ENCODE measurements around the gene GRM1.

The GRM1 gene

DNA sequence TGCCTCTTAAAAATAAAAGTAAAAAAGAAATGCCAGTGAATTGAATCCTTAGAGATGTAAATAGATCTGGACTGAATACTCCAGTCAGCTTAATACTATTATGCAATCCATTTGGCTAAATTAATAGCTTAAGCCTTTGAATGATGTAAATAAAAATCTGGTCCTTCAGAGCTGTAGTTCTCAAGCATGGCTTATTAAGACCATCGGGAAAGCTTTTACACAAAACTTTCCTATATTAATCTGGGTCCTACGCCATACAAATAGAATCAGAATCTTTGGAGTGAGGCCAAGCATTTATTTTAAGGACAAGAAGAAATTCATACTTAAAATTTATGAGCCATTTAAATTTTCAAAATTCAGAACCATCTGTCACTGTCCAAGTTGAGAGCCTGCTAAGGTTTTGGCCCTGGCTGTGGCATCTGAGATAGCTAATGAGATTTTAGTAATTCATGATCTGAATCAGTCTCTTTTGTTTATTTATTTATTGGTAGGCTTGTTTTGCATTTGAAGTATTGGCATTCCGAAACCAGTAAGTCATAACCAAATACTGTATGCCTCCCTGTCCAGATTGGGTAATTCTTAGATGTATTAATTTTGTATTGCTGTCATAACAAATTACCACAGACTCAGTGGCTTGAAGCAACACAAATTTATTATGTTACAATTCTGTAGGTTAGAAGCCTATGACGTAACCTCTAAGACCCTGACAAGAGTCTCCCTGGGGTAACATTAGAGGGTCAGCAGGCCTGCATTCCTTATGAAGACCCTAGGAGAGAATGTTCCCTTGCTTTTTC is 286.7 kb downstream of the GRM1 start:
- no peak for DNase-seq (ENCODE audit: low read depth in 2 of 2)

DNA sequence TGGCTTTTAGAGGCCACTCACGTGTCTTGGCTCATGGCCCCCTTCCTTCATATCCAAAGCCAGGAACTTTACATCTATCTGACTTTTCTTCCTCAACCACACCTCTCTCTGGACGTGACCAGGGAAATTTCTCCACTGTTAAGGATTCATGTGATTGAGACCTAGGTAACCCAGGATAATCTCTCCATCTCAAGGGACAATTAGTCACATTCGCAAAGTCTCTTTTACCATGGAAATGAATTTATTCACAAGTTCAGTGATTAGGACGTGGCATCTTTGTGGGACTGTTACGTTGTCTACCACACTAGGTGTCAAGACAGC is 287.3 kb downstream of the GRM1 start:
- DNase-seq (ENCODE audit: low read depth in 2 of 2) = no peak

DNA sequence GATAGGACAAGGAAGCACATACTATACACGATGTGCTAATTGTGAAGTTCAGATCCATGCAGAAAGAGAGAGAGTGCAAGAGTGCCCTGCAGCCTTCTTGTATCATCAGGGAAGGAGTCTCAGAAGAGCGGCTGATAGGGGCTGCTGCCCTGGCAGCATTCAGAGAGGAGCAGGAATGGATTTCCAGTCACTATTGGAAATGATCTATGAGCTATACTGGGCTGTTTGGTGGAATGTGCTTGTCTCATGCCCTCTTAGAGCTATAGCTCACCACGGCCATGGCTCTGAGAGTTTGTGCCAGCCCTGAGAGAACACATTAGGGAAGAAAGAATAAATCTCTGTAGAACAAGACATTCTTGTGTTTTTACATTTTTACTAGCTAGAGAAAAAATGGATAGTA is 302.2 kb downstream of the GRM1 start:
- DNase-seq (ENCODE audit: low read depth in 2 of 2) = no peak

DNA sequence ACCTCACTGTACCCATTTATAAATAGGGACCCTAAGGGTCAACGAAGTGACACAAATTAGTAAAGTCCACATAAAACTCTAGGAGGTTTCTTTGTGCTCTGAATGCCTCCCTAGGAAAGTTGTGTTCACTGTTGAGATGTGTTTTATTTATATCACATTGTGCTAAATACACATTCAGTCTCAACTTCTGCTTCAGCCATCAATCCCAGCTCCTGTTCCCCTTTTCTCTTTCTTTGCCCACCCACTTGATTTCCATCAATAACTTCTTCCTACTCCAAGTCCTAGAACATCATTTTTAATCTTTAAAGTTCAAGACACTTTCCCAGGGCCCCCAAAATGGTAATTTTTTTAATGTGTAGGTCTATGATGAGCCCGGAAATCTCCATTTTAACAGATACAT is 306.5 kb downstream of the GRM1 start:
- DNase-seq (ENCODE audit: low read depth in 2 of 2) = no peak

DNA sequence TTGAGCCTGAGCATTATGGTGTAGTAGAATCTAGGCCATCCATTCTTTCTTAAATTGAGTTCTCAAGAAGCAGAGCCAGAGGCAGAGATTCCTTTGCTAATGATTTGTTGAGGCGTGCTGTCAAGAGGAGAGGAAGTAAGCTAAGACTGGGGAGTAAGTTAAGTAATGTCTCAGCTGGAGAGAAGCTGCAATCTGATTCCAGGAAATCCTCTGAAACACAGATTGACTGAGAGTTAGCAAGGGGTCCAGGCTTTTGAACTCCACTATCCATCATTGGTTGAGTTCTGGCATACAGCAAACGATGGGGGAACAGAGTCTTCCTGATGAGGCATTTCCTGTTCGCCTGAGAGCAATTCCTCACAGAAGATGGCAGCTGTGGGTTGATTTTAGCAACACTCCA is 307.3 kb downstream of the GRM1 start:
- no peak for DNase-seq (ENCODE audit: low read depth in 2 of 2)

DNA sequence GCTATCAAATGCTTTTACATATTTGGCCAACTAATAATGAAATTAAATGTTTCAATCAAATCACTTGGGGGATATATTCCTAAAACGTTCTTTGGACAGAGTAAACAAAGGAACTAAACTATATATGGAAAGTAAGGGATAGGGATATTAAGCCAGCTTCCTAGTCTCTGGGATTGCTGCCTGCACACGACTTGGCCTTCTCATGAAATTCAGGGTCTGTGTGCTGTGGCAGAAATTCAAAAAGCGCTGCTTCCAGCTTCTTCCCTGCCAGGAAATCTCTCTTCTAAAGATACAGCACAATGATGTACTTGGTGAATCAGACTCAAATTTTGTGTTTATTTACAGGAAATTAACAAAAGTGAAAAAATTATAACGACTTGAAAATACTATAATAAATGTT is 308.5 kb downstream of the GRM1 start:
- DNase-seq (ENCODE audit: low read depth in 2 of 2) = no peak

DNA sequence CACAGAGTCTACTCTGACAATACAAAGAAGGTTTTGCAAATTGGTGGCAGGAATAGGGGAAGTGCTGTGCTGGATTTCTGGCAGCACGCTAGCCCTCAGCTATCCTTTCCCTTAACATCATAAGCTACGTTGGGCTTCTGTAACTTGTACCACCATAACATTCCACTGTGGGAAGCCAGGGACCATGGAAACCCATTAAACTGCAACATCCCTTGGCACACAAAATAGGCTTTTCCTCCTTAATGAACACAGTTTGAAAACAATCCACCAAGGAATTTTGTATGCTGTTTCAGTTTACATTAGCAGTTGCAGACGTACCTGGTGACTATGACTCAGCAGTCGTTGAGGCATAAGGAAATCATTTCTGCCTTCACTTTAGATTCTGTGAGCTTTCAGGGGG is 310.9 kb downstream of the GRM1 start:
- no peak for DNase-seq (ENCODE audit: low read depth in 2 of 2)

DNA sequence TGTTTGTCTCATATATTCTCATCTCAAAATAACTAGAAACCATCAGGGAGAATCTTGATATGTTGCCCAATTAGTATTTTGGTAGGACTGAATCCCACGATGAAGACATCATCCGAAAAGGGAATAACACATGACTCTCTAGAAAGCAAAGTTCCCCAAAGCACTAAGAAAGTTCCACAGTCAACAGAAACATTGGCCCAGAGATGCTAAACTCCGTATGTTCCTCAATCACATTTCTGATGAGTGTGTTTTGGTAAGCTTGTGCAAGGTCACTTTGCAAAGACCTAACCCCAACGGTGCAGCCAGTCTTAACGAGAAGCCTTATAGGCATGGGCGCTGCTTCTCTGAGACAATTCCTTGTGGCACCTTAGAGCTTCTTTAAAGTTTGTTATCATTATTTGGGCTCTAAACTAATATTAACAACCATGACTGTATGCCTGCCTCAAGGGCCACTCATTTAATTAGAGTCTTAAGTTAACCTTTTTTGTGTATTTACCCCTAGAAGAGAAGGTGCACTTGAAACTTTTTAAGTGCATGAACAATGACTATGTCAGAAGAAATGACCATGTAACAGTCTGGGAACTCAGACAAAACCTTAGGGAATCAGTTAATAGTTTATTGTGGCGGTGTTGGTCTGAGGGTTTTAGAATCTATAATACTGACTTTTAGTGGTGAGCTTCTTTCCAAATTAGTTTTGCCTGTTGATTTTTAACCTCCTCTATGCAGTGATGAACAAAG is 312.8 kb downstream of the GRM1 start:
- DNase-seq (ENCODE audit: low read depth in 2 of 2) = no peak

DNA sequence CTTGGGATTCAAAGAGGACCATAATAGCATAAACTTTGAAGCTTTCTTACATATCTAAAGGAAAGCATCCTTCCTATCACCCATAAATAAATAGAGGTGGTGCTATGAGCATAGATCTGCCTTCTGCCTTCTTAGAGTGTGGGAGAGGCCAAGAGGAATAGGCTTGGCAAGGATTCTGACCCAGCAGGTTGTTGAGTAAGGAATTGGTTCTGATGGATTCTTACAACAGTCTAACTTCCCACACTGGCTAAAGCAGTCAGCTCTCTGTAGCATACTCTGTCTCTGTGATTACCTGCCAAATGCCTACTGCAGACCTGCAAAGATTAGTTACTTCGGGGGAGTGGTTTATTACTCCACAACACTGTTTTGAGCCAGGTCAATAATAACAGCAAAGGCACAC is 316.7 kb downstream of the GRM1 start:
- DNase-seq (ENCODE audit: low read depth in 2 of 2) = no peak

DNA sequence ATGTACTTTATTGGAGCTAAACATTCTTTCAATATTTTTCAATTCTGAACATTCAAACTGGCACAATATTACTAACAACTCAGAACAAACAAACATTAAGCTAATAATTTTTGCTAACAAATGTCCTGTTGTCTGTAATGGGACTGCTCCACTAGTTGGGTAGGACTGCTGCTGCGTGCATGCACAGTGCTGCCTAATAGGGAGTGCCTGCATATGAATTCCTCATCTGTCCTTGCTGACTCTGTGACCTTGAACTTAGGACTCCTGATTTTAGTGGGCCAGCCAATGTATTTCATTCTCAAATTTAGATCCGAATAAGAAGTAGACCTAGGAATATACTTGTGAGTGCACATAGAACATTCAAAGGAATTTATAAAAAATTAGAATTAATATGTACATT is 318.2 kb downstream of the GRM1 start:
- DNase-seq (ENCODE audit: low read depth in 2 of 2) = no peak

DNA sequence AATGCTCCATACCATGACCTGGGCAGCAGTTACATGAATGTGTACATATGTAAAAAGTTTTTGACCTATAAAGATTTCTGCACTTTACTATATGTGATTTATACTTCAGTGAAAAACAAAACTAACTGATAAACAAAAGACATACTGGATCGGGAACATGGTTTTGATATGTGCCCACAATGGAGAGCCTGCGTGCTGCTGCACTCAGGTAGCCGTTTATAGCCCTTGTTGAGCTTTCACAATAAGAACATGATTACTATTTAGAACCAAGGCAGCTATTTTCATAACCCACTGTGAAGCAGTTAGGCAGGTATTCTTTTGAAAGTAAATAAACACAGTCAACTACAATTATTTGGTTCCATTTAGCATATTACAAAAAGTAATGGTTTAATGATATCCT is 318.8 kb downstream of the GRM1 start:
- DNase-seq (ENCODE audit: low read depth in 2 of 2) = no peak

DNA sequence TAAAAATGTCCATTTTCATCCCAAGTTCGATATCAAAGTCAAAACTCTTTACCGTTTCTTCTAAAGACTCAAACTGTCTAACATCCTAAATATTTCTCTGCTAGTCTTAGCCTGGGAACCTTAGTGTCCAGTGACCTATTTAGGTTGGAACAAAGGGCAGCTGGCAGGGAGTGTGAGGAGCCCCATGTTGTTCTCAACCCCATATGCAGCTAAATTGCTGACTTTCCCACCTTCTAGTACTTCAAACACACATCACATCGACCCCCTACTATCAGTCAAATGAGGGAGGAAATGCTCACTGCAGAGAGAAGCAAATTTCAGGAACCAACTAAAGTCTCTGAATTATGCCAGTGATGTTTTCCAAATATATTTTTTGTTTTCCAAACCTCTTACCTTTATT is 322.2 kb downstream of the GRM1 start:
- DNase-seq (ENCODE audit: low read depth in 2 of 2) = no peak

DNA sequence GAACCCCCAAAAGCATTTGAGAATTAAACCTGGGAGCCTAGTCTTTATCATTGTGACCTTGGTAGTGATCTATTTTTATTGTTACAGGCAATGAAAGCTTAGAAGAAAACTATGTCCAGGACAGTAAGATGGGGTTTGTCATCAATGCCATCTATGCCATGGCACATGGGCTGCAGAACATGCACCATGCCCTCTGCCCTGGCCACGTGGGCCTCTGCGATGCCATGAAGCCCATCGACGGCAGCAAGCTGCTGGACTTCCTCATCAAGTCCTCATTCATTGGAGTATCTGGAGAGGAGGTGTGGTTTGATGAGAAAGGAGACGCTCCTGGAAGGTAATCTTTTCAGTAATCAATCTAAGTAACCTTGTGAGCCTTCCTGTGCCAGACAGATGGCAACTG is 323.3 kb downstream of the GRM1 start:
- no peak for DNase-seq (ENCODE audit: low read depth in 2 of 2)

DNA sequence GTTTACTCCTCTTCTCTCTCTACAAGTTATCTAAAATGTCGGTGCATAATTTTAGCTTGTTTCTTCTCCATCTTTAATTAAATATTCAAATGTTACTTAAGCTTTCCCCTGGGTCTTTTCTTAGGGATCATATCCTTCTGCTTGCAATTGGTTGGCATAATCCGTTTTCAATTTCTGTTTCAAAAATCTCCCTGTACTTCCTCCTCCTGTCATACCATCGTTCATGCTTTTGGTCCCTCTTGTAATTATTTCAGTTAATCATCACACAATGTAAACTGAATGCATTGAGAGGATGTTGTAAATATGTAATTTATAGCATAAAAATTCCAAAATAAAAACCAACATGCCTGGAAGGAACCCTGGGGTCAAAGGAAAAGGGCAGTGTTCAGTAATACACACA is 325.6 kb downstream of the GRM1 start:
- DNase-seq (ENCODE audit: low read depth in 2 of 2) = no peak

DNA sequence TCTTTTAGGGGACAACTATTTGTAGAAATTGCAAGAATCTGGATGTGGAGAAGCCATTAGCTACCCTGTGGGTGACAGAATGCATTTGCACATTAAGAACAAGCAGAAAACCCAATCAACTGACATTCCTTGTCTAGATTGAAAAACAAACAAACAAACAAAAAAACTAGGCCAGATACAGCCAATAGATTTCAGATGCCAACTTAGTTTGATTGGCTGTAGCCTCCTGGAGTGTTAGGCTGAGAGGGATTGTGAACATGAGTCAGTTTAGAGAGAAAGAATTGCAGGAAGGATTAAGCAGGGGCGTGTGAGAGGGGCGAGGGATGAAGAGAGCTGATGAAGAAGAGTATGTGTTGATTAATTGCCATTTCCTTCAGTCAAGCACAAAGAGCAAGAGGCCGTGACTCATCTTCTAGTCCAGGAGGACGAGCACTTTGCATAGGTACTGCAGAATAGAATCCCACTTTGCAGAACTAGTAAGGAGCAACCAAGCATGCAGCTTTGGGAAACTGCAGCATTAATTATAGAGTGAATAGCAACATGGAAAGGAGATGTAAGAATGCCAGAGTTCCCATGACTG is 326.7 kb downstream of the GRM1 start:
- no peak for DNase-seq (ENCODE audit: low read depth in 2 of 2)

DNA sequence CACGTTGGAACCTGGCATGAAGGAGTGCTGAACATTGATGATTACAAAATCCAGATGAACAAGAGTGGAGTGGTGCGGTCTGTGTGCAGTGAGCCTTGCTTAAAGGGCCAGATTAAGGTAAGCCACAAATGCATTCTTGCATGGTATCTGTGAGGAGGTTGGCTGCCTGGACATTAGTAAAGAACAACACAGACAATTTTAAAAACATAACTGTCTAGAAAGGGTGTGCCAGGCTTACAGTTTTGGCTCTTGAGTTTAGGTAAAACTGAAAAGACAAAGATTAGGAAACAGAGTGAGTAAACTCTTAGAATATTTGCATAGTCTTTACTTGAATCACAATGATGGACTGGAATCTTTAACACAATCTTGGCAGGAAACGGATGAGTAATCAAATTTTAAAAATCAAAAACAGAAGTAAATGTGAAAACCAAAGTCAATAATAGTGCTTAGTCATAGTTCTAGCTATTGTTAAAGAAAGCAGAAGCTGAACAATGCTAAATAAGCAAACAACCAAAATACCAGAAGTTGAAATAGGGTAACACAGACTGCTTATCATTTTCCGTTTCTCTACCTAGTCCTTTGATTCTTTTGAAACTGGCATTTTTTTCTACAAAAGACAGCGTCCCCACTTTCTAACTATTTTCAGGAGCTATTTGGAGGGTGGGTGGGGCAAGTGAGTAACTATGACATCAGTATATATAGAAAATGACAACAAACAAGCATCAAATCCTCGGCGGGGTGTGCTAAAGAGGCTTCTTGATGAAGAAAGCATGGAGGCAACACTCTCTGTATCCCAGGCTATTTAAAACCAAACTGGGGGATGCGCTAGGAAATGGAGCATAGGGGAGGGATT is 328.9 kb downstream of the GRM1 start:
- no peak for DNase-seq (ENCODE audit: low read depth in 2 of 2)

DNA sequence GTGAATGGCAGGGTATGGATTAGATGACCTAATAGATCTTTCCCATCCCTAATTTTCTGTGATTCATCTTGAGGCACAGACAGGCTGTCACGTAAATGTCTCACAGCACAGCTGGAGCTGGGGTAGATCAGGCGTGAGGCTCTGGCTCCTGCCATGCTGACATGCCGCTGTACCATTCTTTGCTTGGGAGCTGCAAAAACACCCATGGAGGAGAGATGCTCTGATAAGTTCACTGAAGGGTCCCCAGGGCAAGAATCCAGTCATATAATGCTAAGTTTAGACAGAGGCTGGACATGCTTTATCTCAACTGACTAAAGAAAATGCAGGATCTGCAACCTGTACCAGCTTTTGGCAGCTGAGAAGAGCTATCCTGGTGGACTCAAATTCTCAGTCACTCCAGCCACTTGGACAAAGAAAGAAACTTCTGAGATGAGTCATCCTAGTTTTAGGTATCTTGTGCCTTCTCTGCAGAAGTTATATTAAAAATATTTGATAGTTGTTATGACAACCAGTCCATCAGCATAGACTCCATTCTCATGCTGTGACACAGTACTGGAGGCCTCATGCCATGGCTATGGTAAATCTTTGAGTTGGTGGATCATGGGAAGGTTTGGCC is 329.7 kb downstream of the GRM1 start:
- no peak for DNase-seq (ENCODE audit: low read depth in 2 of 2)

DNA sequence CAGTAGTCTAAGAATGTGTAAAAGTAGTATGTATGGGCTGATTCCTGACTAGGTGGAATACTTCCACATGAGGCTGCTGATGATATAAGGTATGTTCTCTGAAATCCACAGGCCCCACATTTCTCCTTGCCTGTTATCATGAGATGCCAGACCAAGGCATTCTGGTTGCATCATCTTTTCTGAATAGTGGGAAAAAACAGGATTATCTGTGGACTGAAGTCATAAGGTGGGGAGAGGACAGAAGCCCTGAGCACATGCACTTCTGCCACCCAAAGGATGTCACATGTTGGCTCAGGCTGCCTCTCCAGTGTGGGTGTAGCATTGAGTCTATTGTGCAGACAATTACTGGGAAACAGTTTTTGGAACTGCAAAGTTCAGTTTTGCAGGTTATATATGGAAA is 330.3 kb downstream of the GRM1 start:
- no peak for DNase-seq (ENCODE audit: low read depth in 2 of 2)

DNA sequence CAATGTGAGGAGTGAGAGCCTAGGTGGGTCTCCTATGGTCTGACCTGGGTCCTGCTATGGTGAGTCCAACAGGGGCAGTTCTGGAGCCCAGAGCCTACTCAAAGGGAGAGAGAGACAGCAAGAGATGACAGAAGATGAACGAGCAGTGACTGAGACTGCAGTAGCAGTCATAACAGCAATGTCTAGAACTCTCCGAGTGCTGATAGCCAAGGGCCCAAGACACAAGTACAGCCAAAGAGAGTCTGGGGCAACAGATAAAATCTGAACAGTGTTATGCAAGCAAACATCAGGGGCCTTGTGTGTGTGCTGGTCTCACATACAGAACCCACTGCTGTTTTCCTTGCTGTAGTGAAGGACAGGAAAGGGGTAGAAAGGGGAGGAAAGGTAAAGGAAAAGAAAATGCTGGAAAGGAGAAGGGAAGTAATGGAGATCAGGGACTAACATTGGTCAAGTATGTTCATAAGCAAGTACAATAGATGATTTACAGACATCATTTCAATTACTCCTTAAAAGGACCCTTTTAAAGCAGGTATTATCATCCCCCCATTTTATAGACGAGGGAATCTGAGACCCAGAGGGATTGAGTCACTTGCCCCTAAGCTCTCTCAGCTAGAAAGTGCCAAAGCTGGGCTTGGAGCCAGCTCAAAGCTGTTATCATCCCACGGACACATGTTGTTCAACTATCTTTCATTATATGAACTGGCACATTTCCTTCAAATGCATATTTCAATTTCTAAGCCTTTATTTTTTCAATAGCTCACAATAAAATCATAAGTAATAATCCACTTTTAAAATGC is 332.5 kb downstream of the GRM1 start:
- DNase-seq (ENCODE audit: low read depth in 2 of 2) = no peak

DNA sequence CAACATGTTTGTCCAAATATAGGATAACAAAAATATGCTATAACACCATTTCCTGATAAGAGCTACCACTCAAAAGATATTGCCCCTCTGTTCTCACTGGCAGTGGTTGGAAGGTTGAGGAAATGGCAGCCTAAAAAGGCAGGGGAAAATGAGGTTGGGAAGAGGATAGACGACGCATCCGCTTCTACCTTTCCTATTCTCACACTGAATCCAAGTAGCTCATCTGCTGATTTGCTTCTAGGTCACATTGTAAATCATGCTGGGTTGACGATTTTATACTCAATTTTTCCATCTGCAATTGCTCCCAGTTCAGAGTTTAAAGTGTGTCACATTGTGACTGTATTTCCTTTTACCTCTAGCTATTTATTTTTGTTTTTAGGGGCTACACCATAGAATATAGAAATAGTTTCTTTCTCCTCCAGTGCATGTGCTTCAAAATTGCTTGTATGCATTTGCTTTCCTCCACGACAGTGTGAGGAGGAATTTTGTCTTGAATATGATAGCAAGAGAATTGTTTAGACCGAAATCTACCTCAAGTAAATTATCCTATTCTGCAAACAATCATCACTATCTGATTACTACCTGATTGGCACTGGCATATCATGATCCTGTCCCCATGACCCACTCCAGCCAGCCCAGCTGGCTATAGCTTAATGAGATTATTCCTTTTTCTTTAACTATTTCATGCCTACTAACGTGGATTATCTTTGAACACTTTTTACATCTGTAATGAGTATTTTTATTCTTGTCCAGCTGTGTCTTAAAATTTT is 335.2 kb downstream of the GRM1 start:
- no peak for DNase-seq (ENCODE audit: low read depth in 2 of 2)
